GM23338 (cell line): ENCODE data around the gene ASPSCR1. TPM values are rescaled to one million over a fixed set of nuclear protein-coding genes. Genes with fewer than 3 reads are reported as not detected.

Source experiments
- ATAC-seq: fragments of 200-7000 bp; cut with Tn5 transposase; 3 replicates; pipeline ENCODE4 v1.9.1; 2020
- DNase-seq: peaks from one replicate; pipeline ENCODE4 v3.0.0-alpha.2; 2015; ENCODE audit warnings: low spot score
- H2AFZ ChIP-seq: fragments of 200-600 bp; sonication (generic); 2 replicates; pipeline ENCODE4 v1.8.0; 2016; ENCODE audit warnings: antibody characterized with exemption, mild to moderate bottlenecking, moderate library complexity
- H3F3A ChIP-seq: fragments of 200-600 bp; sonication (generic); replicated peaks from 2 replicates; pipeline ENCODE4 v1.8.0; 2017; ENCODE audit warnings: antibody characterized with exemption, mixed run types, low read depth
- H3K27ac ChIP-seq: fragments of 200-600 bp; sonication (generic); 2 replicates; pipeline ENCODE4 v1.6.1; 2016; ENCODE audit warnings: low read depth
- H3K27me3 ChIP-seq: fragments of 200-600 bp; sonication (generic); 2 replicates; pipeline ENCODE4 v1.8.0; 2016; ENCODE audit warnings: mild to moderate bottlenecking, mixed run types, moderate library complexity; ENCODE audit not compliant: insufficient read depth
- H3K36me3 ChIP-seq: fragments of 200-600 bp; sonication (generic); 2 replicates; pipeline ENCODE4 v1.8.0; 2016; ENCODE audit warnings: mild to moderate bottlenecking; ENCODE audit not compliant: insufficient read depth
- H3K4me1 ChIP-seq: fragments of 200-600 bp; sonication (generic); 2 replicates; pipeline ENCODE4 v1.8.0; 2016; ENCODE audit warnings: mild to moderate bottlenecking, moderate library complexity; ENCODE audit not compliant: insufficient read depth
- H3K4me2 ChIP-seq: fragments of 200-600 bp; sonication (generic); 2 replicates; pipeline ENCODE4 v1.7.1; 2017; ENCODE audit warnings: mixed run types
- H3K4me3 ChIP-seq: fragments of 200-600 bp; sonication (generic); 2 replicates; pipeline ENCODE4 v1.6.1; 2016; ENCODE audit warnings: mixed run types
- H3K79me2 ChIP-seq: fragments of 200-600 bp; sonication (generic); replicated peaks from 2 replicates; pipeline ENCODE4 v1.8.0; 2017; ENCODE audit warnings: mild to moderate bottlenecking; ENCODE audit not compliant: insufficient read depth
- H3K9me2 ChIP-seq: fragments of 200-600 bp; sonication (generic); 2 replicates; pipeline ENCODE4 v1.8.0; 2017; ENCODE audit not compliant: insufficient read depth
- H4K20me1 ChIP-seq: fragments of 200-600 bp; sonication (generic); replicated peaks from 2 replicates; pipeline ENCODE4 v1.8.0; 2017; ENCODE audit warnings: mild to moderate bottlenecking; ENCODE audit not compliant: insufficient read depth
- H3K27ac Mint-ChIP-seq: 2 replicates; pipeline ENCODE4 v1.8.0; 2020; ENCODE audit warnings: inconsistent platforms, mild to moderate bottlenecking, moderate library complexity, mixed read lengths
- H3K27me3 Mint-ChIP-seq: 3 replicates; pipeline ENCODE4 v1.8.0; 2022; ENCODE audit warnings: low read depth, mild to moderate bottlenecking, moderate library complexity, mixed read lengths, inconsistent platforms; ENCODE audit not compliant: insufficient read depth, poor library complexity
- H3K36me3 Mint-ChIP-seq: 3 replicates; pipeline ENCODE4 v1.8.0; 2021; ENCODE audit warnings: low read depth, mild to moderate bottlenecking, inconsistent platforms, moderate library complexity, mixed read lengths
- H3K4me1 Mint-ChIP-seq: 3 replicates; pipeline ENCODE4 v1.8.0; 2020; ENCODE audit warnings: mild to moderate bottlenecking, inconsistent platforms, mixed read lengths
- H3K4me3 Mint-ChIP-seq: 3 replicates; pipeline ENCODE4 v1.8.0; 2021; ENCODE audit warnings: moderate library complexity, mild to moderate bottlenecking, inconsistent platforms, mixed read lengths
- H3K9me3 Mint-ChIP-seq: 3 replicates; pipeline ENCODE4 v1.8.0; 2020; ENCODE audit warnings: moderate library complexity, mild to moderate bottlenecking, inconsistent platforms, mixed read lengths
- CREB1 ChIP-seq: fragments of 250-450 bp; sonication (Bioruptor Pico); IDR thresholded peaks from 2 replicates; pipeline ENCODE4 v1.5.0; 2020; ENCODE audit warnings: low read depth, mild to moderate bottlenecking, moderate library complexity
- CTCF ChIP-seq, 2 experiments: fragments of 200-600 bp in 1 of 2; sonication (generic) in 1 of 2; conservative IDR thresholded peaks; 2 replicates each; pipeline versions ENCODE4 v1.5.1 to v1.6.1; 2016 to 2017; ENCODE audit warnings: antibody characterized with exemption in 2 of 2, low read depth in 2 of 2, mild to moderate bottlenecking in 2 of 2, moderate library complexity in 1 of 2
- EZH2 ChIP-seq: fragments of 200-600 bp; sonication (generic); IDR thresholded peaks from one replicate; pipeline ENCODE4 v1.8.0; 2017; ENCODE audit warnings: antibody characterized with exemption, mild to moderate bottlenecking, low read depth; ENCODE audit not compliant: unreplicated experiment
- EZH2phosphoT487 ChIP-seq: fragments of 200-600 bp; sonication (generic); IDR thresholded peaks from one replicate; pipeline ENCODE4 v1.8.1; 2018; ENCODE audit warnings: antibody characterized with exemption; ENCODE audit not compliant: unreplicated experiment
- JUNB ChIP-seq: IDR thresholded peaks from one replicate; pipeline ENCODE4 v1.6.1; 2016; ENCODE audit warnings: antibody characterized with exemption; ENCODE audit not compliant: unreplicated experiment
- NANOG ChIP-seq: IDR thresholded peaks from 2 replicates; pipeline ENCODE4 v1.6.1; 2016; ENCODE audit warnings: antibody characterized with exemption, borderline replicate concordance
- REST ChIP-seq: IDR thresholded peaks from one replicate; pipeline ENCODE4 v1.6.1; 2018; ENCODE audit warnings: antibody characterized with exemption; ENCODE audit not compliant: unreplicated experiment
- ZNF114 ChIP-seq: fragments of 250-450 bp; sonication (Bioruptor Pico); IDR thresholded peaks from 2 replicates; pipeline ENCODE4 v1.5.0; 2020; ENCODE audit warnings: mild to moderate bottlenecking, moderate library complexity
- ZNF331 ChIP-seq: fragments of 250-450 bp; sonication (Bioruptor Pico); IDR thresholded peaks from 2 replicates; pipeline ENCODE4 v1.5.0; 2020; ENCODE audit warnings: low read depth, mild to moderate bottlenecking, moderate library complexity
- polyA plus RNA-seq: library from polyadenylated mRNA; unstranded; fragments of >200 nt; fragmentation: Nextera tagmentation; extraction: Ambion mirVana; gene quantifications from 2 replicates; pipeline ENCODE4 v1.2.1, GENCODE V29; 2016
- total RNA-seq: library from RNA; depleted of rRNA; stranded (reverse); fragments of >200 nt; shearing (Covaris generic); gene quantifications from 2 replicates; pipeline ENCODE4 v1.2.3, GENCODE V29; 2014

The ASPSCR1 gene
- total and polyA plus RNA-seq, 2 experiments from 2014 or later: 44.2 to 46.9 TPM

- Mint-ChIP-seq H3K9me3 (no peaks in the 10 kb centered on the region; the same call in 2 of the 3 replicates), H3K27me3 (peaks cover 26% of the 10 kb centered on the region), H3K4me1 (peaks cover 11% of the 10 kb centered on the region), H3K27ac (no peak overlapping the region), H3K4me3 (peak overlapping the region; percentile 85), H3K36me3 (peaks cover 6% of the 10 kb centered on the region)
- Histone ChIP-seq H3K27me3 (no peaks in the 10 kb centered on the region), H3F3A (peaks cover 13% of the 10 kb centered on the region; the same call in 1 of the 2 replicates), H3K9me2 (no peaks in the 10 kb centered on the region), H4K20me1 (peaks cover 3% of the 10 kb centered on the region), H3K4me2 (peak overlapping the region; percentile 95), H3K36me3 (no peaks in the 10 kb centered on the region), H3K4me3 (peak overlapping the region; percentile 98), H3K4me1 (peaks cover 5% of the 10 kb centered on the region; the same call in 1 of the 2 replicates), H2AFZ (no peak overlapping the region), H3K79me2 (peaks cover 15% of the 10 kb centered on the region), H3K27ac (no peak overlapping the region)
- no peak for ATAC-seq
- TF ChIP-seq EZH2 (no peak), CTCF (conservative IDR thresholded peaks at IDR 0.05; ENCODE audit: low read depth in 2 of 2) (peak in 1 of 2 experiments; percentile 76), CREB1 (CRISPR knock-in tag) (no peak)
- DNase-seq: peak; percentile 53
Measured at GRCh38 chr17:82021107-82021899, 43.9 kb downstream of the ASPSCR1 start.

DNA sequence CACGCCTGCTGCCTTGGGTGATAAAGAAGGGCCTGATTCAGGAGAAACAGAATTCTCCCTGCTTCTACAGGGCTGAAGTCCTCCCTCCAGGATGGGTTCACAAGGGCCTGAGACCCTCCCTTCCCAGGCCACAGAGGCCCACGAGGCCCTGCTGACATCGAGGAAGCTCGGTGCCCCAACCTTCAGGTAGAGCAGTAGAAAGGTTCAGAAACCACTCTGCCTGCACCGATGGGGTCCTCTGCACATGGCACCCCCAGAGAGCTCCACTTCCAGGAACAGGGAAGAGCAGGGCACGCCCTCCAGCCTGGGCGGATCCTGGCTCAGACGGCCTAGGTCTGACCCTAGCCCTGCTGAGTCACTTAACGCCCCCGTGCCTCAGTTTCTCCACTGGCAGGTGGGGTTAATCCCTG is 44.5 kb downstream of the ASPSCR1 start:
- Mint-ChIP-seq H3K4me1 (peaks cover 11% of the 10 kb centered on the region), H3K9me3 (no peaks in the 10 kb centered on the region; the same call in 2 of the 3 replicates), H3K36me3 (peaks cover 6% of the 10 kb centered on the region), H3K4me3 (peak overlapping the region; percentile 85), H3K27me3 (peaks cover 26% of the 10 kb centered on the region), H3K27ac (peak overlapping the region; percentile 84)
- Histone ChIP-seq H3F3A (peaks cover 13% of the 10 kb centered on the region; the same call in 1 of the 2 replicates), H3K36me3 (no peaks in the 10 kb centered on the region), H3K4me2 (peak overlapping the region; percentile 95), H3K4me1 (peaks cover 5% of the 10 kb centered on the region; the same call in 1 of the 2 replicates), H3K9me2 (no peaks in the 10 kb centered on the region), H3K79me2 (peaks cover 15% of the 10 kb centered on the region), H4K20me1 (peaks cover 3% of the 10 kb centered on the region), H3K27ac (no peak overlapping the region), H3K4me3 (peak overlapping the region; percentile 98), H2AFZ (no peak overlapping the region), H3K27me3 (no peaks in the 10 kb centered on the region)
- ATAC-seq (no peak), DNase-seq (no peak)
- TF ChIP-seq NANOG (no peak), CTCF (conservative IDR thresholded peaks at IDR 0.05; ENCODE audit: low read depth in 2 of 2) (no peak), ZNF331 (CRISPR knock-in tag) (no peak), ZNF114 (no peak), REST (no peak), EZH2phosphoT487 (no peak), JUNB (no peak)
